K562 treated with DMSO at 1 percent for 48 hours (cell line): ENCODE data around the gene TCFL5. TPM values are rescaled to one million over a fixed set of nuclear protein-coding genes. Genes with fewer than 3 reads are reported as not detected.

Experiments
- total RNA-seq: library from RNA; unstranded; fragments of 300-600 nt; gene quantifications from 2 replicates; pipeline ENCODE4 v1.2.3, GENCODE V29; 2022; ENCODE audit warnings: low replicate concordance; ENCODE audit errors: extremely low read depth

The TCFL5 gene
- total RNA-seq = not detected in 2 replicates

GRCh38 chr20:62861726-62862336 is at the start of gene TCFL5:
Gene TCFL5, minus strand, starts transcription at chr20:62861822. Its CDS starts 152 bp downstream, at chr20:62861670.

DNA sequence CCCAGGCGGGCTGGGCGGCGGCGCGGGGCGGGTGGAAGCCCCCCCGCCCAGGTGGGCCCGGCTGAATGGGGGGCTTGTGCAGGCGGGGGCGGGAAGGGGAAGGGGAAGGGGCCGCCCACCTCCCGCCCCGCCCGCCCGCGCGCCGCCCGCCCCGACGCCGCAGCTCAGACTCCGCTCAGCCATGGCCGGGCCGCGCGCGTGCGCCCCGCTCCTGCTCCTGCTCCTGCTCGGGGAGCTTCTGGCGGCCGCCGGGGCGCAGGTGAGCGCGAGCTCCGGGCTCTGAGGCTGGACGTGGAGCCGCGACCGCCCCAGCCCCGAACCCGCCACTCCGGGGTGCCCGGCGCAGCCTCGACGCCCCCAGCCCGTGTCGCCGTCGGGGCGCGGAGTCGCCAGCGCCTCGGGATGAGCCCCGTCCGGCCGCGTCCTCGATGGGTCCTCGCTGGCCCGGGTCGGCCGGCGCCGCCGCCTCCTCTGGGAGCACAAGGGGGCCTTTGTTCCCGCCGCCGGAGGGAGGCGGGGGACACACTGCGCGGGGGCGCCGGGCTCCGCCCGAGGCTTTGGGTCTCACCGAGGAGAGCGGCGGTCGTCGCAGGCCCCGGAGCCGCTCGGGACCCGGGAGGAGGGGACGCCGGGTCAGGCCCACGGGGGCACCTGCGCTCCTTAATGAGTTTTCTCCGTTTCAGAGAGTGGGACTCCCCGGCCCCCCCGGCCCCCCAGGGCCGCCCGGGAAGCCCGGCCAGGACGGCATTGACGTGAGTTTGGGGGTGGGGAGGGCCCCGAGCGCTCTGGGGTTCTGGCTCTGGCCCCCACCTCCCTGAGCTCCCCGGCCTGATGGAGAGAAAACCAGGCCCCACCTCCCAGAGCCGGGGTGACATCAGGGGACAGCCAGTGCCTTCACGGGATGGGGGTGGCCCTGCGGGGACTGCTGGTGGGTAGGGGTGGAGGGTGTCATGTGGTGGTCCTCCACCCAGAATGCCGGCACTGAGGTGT is 44.4 kb downstream of the TCFL5 start, which contains the start of gene COL9A3:
COL9A3 (plus strand) TSS at position 167 of the 990 bp plus-strand sequence; CDS start at position 182, 15 bp downstream.

GRCh38 chr20:62804627-62805154 is 56.9 kb downstream of the TCFL5 start, which contains the start of gene OGFR:
Gene OGFR, plus strand, starts transcription at chr20:62804835. Its CDS starts 25 bp downstream, at chr20:62804860.

Other genes with a start within 250 kb of the TCFL5 start
- gene SLCO4A1, start 219.3 kb downstream of the TCFL5 start, total RNA-seq = not detected in 2 replicates
- not detected in 2 replicates for gene NTSR1, start 153.0 kb downstream of the TCFL5 start, total RNA-seq
- not detected in 2 replicates for gene MRGBP, start 65.3 kb downstream of the TCFL5 start, total RNA-seq
- not detected in 2 replicates for gene OGFR, start 57.0 kb downstream of the TCFL5 start, total RNA-seq
- not detected in 2 replicates for gene COL9A3, start 44.8 kb downstream of the TCFL5 start, total RNA-seq
- not detected in 2 replicates for gene DIDO1, start 64.7 kb upstream of the TCFL5 start, total RNA-seq
- not detected in 2 replicates for gene GID8, start 76.3 kb upstream of the TCFL5 start, total RNA-seq
- not detected in 2 replicates for gene SLC17A9, start 90.9 kb upstream of the TCFL5 start, total RNA-seq
- not detected in 2 replicates for gene BHLHE23, start 145.1 kb upstream of the TCFL5 start, total RNA-seq